WI38 (cell line): ENCODE results near the gene PXN.

Experiments
- H3K4me3 ChIP-seq: 2 replicates; pipeline ENCODE4 v1.5.1; 2011; ENCODE audit warnings: low read depth, mild to moderate bottlenecking, control low read depth, low read length
- CTCF ChIP-seq: IDR thresholded peaks from 2 replicates; pipeline ENCODE4 v1.5.1; 2012; ENCODE audit warnings: low read depth, mild to moderate bottlenecking, control low read depth, low read length

Gene PXN

GRCh38 chr12:120162763-120163162, 102.8 kb downstream of the PXN start:
- TF ChIP-seq CTCF: no peak

GRCh38 chr12:120161852-120162251, 103.7 kb downstream of the PXN start:
- no peak overlapping the region for H3K4me3 ChIP-seq
- no peak for TF ChIP-seq CTCF

More at GRCh38 chr12:120162763-120163162, 102.8 kb downstream of the PXN start:
- no peak overlapping the region for H3K4me3 ChIP-seq
